Body of pancreas (tissue), 4 donors: Measurements from ENCODE around the gene OR4K1.

Source experiments
- POLR2A ChIP-seq, 3 donors: fragments of 450-650 bp; IDR thresholded peaks; one replicate each; pipeline ENCODE4 v1.6.1; 2016; ENCODE audit warnings: antibody characterized with exemption in 3 of 3, mild to moderate bottlenecking in 2 of 3
- TF ChIP-seq, protein P1 (sequence below), 7 experiments: fragments of 450-650 bp in 4 of 7; fragments of 200-600 bp in 3 of 7; sonication (generic) in 3 of 7; IDR thresholded peaks; one replicate each; pipeline ENCODE4 v1.5.1; 2016 to 2019; ENCODE audit warnings: antibody characterized with exemption in 7 of 7

DNA sequence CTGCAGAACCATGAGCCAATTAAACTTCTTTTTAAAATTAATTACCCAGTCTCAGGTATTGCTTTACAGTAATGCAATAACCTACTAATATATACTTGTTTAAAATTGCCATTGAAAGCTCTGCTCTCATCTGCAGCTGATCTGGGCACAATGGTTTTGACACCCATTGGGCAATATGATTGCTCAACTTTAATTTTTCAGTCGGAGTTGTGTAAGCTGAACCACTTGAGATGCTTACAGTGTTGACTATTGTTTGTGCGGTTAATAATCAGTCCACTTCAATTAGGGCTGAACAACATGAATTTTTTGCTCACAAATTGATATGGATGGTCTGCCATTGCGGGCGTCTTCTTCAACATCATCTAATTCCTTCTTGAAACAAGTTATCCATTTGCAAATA is 28.3 kb upstream of the OR4K1 start:
- TF ChIP-seq, protein P1, sequence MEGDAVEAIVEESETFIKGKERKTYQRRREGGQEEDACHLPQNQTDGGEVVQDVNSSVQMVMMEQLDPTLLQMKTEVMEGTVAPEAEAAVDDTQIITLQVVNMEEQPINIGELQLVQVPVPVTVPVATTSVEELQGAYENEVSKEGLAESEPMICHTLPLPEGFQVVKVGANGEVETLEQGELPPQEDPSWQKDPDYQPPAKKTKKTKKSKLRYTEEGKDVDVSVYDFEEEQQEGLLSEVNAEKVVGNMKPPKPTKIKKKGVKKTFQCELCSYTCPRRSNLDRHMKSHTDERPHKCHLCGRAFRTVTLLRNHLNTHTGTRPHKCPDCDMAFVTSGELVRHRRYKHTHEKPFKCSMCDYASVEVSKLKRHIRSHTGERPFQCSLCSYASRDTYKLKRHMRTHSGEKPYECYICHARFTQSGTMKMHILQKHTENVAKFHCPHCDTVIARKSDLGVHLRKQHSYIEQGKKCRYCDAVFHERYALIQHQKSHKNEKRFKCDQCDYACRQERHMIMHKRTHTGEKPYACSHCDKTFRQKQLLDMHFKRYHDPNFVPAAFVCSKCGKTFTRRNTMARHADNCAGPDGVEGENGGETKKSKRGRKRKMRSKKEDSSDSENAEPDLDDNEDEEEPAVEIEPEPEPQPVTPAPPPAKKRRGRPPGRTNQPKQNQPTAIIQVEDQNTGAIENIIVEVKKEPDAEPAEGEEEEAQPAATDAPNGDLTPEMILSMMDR (IDR thresholded peaks at IDR 0.05), result no peak
- TF ChIP-seq POLR2A (IDR thresholded peaks at IDR 0.05), result no peak
